MM.1S (cell line): ENCODE data around the gene C1orf226.

Source experiments
- DNase-seq: peaks from one replicate; pipeline ENCODE4 v3.0.0-alpha.2; 2015
- H2AFZ ChIP-seq: fragments of 300-600 bp; sonication (generic); 2 replicates; pipeline ENCODE4 v1.6.0; 2016; ENCODE audit warnings: antibody characterized with exemption, low read length
- H3F3A ChIP-seq: fragments of 300-600 bp; sonication (generic); 2 replicates; pipeline ENCODE4 v1.6.1; 2016; ENCODE audit warnings: mild to moderate bottlenecking, antibody characterized with exemption, low read length, moderate library complexity, mixed read lengths; ENCODE audit not compliant: insufficient read depth
- H3K27ac ChIP-seq: fragments of 300-600 bp; sonication (generic); 2 replicates; pipeline ENCODE4 v1.5.1; 2016; ENCODE audit warnings: mild to moderate bottlenecking, low read length
- H3K27me3 ChIP-seq: fragments of 300-600 bp; sonication (generic); replicated peaks from 2 replicates; pipeline ENCODE4 v1.6.0; 2016; ENCODE audit warnings: low read length; ENCODE audit not compliant: insufficient read depth
- H3K36me3 ChIP-seq: fragments of 300-600 bp; sonication (generic); replicated peaks from 2 replicates; pipeline ENCODE4 v1.6.1; 2016; ENCODE audit warnings: mild to moderate bottlenecking, low read length, mixed read lengths; ENCODE audit not compliant: insufficient read depth
- H3K4me1 ChIP-seq: fragments of 300-600 bp; sonication (generic); 2 replicates; pipeline ENCODE4 v1.6.1; 2016; ENCODE audit warnings: low read length, mixed read lengths
- H3K4me2 ChIP-seq: fragments of 300-600 bp; sonication (generic); 2 replicates; pipeline ENCODE4 v1.6.0; 2016; ENCODE audit warnings: low read depth, low read length
- H3K4me3 ChIP-seq: fragments of 300-600 bp; sonication (generic); 2 replicates; pipeline ENCODE4 v1.5.1; 2016; ENCODE audit warnings: low read length, mixed read lengths
- H3K79me2 ChIP-seq: fragments of 300-600 bp; sonication (generic); 2 replicates; pipeline ENCODE4 v1.6.1; 2016; ENCODE audit warnings: mixed run types, low read length, mixed read lengths
- H3K9ac ChIP-seq: fragments of 300-600 bp; sonication (generic); 2 replicates; pipeline ENCODE4 v1.6.1; 2016; ENCODE audit warnings: low read length, mixed read lengths
- H3K9me2 ChIP-seq: fragments of 300-600 bp; sonication (generic); replicated peaks from 2 replicates; pipeline ENCODE4 v1.6.1; 2016; ENCODE audit warnings: mild to moderate bottlenecking, low read length, mixed read lengths; ENCODE audit not compliant: insufficient read depth
- H3K9me3 ChIP-seq: fragments of 300-600 bp; sonication (generic); replicated peaks from 2 replicates; pipeline ENCODE4 v1.6.1; 2016; ENCODE audit warnings: mild to moderate bottlenecking, low read length, mixed read lengths; ENCODE audit not compliant: insufficient read depth
- H4K20me1 ChIP-seq: fragments of 300-600 bp; sonication (generic); 2 replicates; pipeline ENCODE4 v1.6.1; 2016; ENCODE audit warnings: mild to moderate bottlenecking, low read length, moderate library complexity, mixed read lengths; ENCODE audit not compliant: insufficient read depth
- EZH2 ChIP-seq: fragments of 300-600 bp; sonication (generic); optimal IDR thresholded peaks from 2 replicates; pipeline ENCODE3; 2017; ENCODE audit warnings: low read depth, mild to moderate bottlenecking, antibody characterized with exemption, low read length, mixed read lengths
- EZH2phosphoT487 ChIP-seq: fragments of 300-600 bp; sonication (generic); IDR thresholded peaks from 2 replicates; pipeline ENCODE4 v1.6.1; 2018; ENCODE audit warnings: antibody characterized with exemption, low read length
- TF ChIP-seq, protein P1 (sequence below): fragments of 300-600 bp; sonication (generic); IDR thresholded peaks from 2 replicates; pipeline ENCODE4 v1.5.1; 2016; ENCODE audit warnings: antibody characterized with exemption, low read length, mixed read lengths

Gene C1orf226

DNA sequence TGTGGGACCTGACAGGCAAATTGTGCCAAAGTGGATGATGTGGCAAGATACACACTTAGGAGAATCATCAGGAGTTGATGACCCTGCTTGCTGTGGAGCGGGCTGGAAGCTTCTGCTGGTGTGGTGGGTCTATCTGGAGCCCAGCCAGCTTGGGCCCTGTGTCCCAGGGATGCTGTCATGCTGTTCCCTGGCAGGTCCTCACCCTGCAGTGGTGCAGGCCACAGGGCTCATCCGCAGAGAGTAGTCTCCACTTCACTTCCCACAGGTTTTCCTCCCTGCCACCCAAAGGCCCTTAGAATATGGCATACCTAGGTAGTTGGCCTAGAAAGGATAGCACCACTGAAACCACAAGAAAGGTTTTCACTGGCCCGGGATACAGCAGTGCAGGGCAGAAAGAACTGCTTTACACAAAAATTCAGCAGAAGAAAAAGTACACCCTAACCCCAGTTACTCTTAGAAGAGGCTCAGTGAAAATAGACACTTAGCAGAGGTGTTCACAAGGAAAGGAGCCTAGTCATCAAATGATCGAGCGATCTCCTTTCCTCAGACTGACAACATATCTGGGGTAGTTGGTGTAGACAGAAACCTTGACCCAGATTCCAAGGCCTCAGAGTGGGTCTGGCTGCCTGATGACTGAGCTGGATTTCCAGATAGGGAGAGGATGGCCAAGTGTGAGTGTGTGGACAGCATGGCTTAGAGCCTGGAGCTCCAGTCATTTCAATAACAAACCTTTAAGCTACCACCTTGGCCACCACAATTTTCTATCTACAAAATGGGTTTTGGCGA is 1.3 kb upstream of the C1orf226 start:
- Histone ChIP-seq H3K79me2 (no peaks in the 10 kb centered on the region), H3K27ac (no peak overlapping the region), H3K4me3 (no peak overlapping the region), H3K4me2 (no peak overlapping the region), H3K9me3 (no peaks in the 10 kb centered on the region), H3K9me2 (no peaks in the 10 kb centered on the region), H4K20me1 (no peaks in the 10 kb centered on the region), H3K36me3 (no peaks in the 10 kb centered on the region), H3K4me1 (no peaks in the 10 kb centered on the region), H3F3A (no peaks in the 10 kb centered on the region), H3K9ac (no peak overlapping the region), H3K27me3 (no peaks in the 10 kb centered on the region), H2AFZ (no peak overlapping the region)
- no peak for TF ChIP-seq EZH2phosphoT487
- TF ChIP-seq EZH2: no peak
- TF ChIP-seq, protein P1, sequence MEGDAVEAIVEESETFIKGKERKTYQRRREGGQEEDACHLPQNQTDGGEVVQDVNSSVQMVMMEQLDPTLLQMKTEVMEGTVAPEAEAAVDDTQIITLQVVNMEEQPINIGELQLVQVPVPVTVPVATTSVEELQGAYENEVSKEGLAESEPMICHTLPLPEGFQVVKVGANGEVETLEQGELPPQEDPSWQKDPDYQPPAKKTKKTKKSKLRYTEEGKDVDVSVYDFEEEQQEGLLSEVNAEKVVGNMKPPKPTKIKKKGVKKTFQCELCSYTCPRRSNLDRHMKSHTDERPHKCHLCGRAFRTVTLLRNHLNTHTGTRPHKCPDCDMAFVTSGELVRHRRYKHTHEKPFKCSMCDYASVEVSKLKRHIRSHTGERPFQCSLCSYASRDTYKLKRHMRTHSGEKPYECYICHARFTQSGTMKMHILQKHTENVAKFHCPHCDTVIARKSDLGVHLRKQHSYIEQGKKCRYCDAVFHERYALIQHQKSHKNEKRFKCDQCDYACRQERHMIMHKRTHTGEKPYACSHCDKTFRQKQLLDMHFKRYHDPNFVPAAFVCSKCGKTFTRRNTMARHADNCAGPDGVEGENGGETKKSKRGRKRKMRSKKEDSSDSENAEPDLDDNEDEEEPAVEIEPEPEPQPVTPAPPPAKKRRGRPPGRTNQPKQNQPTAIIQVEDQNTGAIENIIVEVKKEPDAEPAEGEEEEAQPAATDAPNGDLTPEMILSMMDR: no peak
- DNase-seq: no peak

DNA sequence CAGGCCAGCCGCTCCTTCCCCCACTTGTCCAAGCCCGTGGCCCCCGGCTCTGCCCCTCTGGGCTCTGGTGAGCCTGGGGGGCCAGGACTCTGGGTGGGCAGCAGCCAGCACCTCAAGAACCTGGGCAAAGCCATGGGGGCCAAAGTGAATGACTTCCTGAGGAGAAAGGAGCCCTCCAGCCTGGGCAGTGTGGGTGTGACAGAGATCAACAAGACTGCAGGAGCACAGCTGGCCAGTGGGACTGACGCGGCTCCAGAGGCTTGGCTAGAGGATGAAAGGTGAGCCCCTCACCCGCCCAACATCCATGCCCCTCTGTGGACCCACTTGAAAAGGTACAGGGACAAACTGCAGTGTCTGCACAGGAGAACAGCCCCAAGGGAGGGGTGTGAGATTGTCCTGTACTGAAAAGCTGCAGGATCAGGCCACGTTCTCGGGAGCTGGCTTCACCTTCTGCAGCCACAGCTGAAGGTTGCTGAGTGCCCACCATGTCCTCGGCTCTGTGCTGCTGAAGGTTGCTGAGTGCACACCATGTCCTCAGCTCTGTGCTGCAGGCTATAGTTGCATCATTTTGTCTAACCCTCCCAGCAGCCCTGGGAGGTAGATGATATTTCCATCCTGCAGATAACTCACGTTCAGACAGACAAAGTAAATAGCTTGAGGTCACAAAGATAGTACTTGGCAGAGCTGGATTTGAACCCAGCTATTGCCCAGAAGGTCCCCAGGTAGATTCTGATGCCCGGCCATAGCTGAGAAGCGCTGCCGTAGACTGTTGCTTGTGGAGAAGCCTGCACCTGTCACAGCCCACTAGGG is 618 bp downstream of the C1orf226 start:
- H3K4me2 ChIP-seq: no peak overlapping the region
- no peak overlapping the region for H3K27ac ChIP-seq
- no peak overlapping the region for H3K4me3 ChIP-seq
- H3F3A ChIP-seq: no peaks in the 10 kb centered on the region
- no peak for DNase-seq
- H3K9me2 ChIP-seq: no peaks in the 10 kb centered on the region
- no peaks in the 10 kb centered on the region for H3K9me3 ChIP-seq
- H3K9ac ChIP-seq: no peak overlapping the region
- no peak overlapping the region for H2AFZ ChIP-seq
- no peaks in the 10 kb centered on the region for H3K27me3 ChIP-seq
- H3K79me2 ChIP-seq: no peaks in the 10 kb centered on the region
- no peaks in the 10 kb centered on the region for H4K20me1 ChIP-seq
- TF ChIP-seq EZH2phosphoT487 (no peak), EZH2 (no peak)
- TF ChIP-seq, protein P1: no peak
- no peaks in the 10 kb centered on the region for H3K4me1 ChIP-seq
- H3K36me3 ChIP-seq: no peaks in the 10 kb centered on the region

DNA sequence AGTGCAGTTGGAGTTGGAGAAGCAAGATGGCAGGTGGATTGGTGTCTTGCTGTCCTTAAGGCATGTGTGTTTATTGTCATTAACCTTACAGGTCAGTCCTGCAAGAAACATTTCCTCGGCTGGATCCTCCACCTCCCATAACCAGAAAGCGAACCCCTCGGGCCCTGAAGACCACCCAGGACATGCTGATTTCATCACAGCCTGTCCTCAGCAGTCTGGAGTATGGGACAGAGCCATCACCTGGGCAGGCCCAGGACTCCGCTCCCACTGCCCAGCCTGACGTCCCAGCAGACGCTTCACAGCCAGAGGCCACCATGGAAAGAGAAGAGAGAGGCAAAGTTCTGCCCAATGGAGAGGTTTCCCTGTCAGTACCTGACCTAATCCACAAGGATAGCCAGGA is 1.6 kb downstream of the C1orf226 start:
- no peak for TF ChIP-seq EZH2
- TF ChIP-seq EZH2phosphoT487: no peak
- TF ChIP-seq, protein P1: no peak
- no peak overlapping the region for H3K9ac ChIP-seq
- H3F3A ChIP-seq: no peaks in the 10 kb centered on the region
- no peak overlapping the region for H3K4me3 ChIP-seq
- H3K27me3 ChIP-seq: no peaks in the 10 kb centered on the region
- H3K4me2 ChIP-seq: no peak overlapping the region
- H3K9me3 ChIP-seq: no peaks in the 10 kb centered on the region
- H3K36me3 ChIP-seq: no peaks in the 10 kb centered on the region
- H2AFZ ChIP-seq: no peak overlapping the region
- H4K20me1 ChIP-seq: no peaks in the 10 kb centered on the region
- H3K79me2 ChIP-seq: no peaks in the 10 kb centered on the region
- H3K4me1 ChIP-seq: no peaks in the 10 kb centered on the region
- no peak for DNase-seq
- no peak overlapping the region for H3K27ac ChIP-seq
- no peaks in the 10 kb centered on the region for H3K9me2 ChIP-seq
